HUES48 (cell line): ENCODE measurements around the gene SENP8.

Experiments
- H3K27ac ChIP-seq: one replicate; pipeline ENCODE4 v1.7.0; 2013; ENCODE audit warnings: low read depth, low read length, inconsistent platforms
- H3K27me3 ChIP-seq: 2 replicates; pipeline ENCODE4 v1.6.1; 2013; ENCODE audit warnings: mild to moderate bottlenecking, low read length; ENCODE audit not compliant: control insufficient read depth, insufficient read depth
- H3K36me3 ChIP-seq: 2 replicates; pipeline ENCODE4 v1.6.1; 2013; ENCODE audit warnings: low read length; ENCODE audit not compliant: control insufficient read depth, insufficient read depth
- H3K4me1 ChIP-seq: 2 replicates; pipeline ENCODE4 v1.6.1; 2013; ENCODE audit warnings: mild to moderate bottlenecking, low read length; ENCODE audit not compliant: control insufficient read depth, insufficient read depth
- H3K4me3 ChIP-seq: 2 replicates; pipeline ENCODE4 v1.5.1; 2013; ENCODE audit warnings: mild to moderate bottlenecking, low read depth, low read length
- H3K9ac ChIP-seq: 2 replicates; pipeline ENCODE4 v1.6.1; 2013; ENCODE audit warnings: mild to moderate bottlenecking, low read depth, low read length, moderate library complexity
- H3K9me3 ChIP-seq: 2 replicates; pipeline ENCODE4 v1.6.1; 2013; ENCODE audit warnings: low read length; ENCODE audit not compliant: control insufficient read depth, insufficient read depth

Gene SENP8

DNA sequence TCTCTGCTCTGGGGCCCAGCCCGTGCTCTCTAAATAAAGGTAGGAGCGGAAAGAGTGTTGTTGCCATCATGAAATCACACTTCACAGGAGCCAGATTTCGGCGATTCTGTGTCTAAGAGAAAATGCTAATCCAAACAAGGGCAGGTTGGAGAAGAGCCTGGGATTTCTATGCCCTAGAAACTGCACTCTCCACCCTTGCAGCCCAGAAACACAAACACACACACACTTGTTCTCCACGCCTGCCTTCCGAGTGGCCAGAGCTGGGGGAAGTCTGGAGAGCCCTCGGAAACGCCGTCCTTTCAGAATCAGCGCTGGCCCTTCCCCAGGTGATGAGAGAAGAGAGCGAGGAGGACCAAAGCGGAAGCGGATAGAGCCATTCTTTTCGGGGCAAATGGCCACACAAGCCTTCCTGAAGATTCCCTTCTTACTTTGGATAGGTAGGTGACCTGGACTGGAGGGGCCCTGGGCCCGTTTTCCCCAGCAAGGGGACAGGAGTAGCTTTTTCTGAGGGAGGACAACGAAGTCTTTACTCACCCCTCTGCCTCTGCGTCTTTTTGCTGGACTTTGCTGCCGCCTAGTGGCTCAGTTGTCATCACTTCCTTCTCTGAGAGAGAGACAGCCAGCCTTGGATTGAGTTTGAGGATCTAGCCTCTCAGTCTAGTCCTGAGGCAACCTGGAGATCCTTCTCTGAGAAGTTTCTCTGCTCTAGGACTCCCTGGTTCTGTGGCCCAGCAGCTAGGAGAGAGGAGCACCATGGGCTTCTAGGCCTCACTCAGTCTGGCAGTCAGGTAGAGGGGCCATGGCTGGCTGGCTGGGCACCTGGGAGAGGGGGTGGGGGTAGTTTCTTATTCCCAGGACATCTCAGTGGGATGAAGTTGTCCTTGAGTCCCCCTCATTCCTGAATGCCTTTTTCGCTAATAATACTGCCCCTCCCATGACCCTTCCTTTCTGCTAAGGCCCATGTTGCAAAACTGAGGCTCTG lies 37.7 kb downstream of the SENP8 start:
- Histone ChIP-seq H3K9ac (no peak overlapping the region), H3K27ac (no peak overlapping the region), H3K4me3 (peak overlapping the region; percentile 32; the same call in 1 of the 2 replicates)

DNA sequence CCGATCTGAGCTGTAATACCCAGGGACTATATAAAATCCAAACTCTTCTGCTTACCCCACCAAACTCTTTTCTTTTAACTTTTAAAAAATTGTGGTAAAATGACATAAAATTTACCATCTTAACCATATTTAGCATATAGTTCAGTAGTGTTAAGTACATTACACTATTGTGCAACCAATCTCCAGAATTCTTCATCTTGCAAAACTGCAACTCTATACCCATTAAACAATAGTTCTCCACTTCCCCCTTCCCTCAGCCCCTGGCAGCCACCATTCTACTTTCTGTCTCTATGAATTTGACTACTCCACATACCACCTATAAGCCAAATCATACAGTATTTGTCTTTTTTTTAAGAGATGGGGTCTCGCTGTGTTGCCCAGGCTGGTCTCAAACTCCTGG lies 38.7 kb downstream of the SENP8 start:
- Histone ChIP-seq H3K9ac (no peak overlapping the region), H3K27ac (no peak overlapping the region), H3K9me3 (no peaks in the 10 kb centered on the region), H3K36me3 (no peaks in the 10 kb centered on the region), H3K27me3 (no peaks in the 10 kb centered on the region), H3K4me3 (no peak overlapping the region), H3K4me1 (peaks cover 4% of the 10 kb centered on the region; the same call in 1 of the 2 replicates)

More for the DNA sequence above, 37.7 kb downstream of the SENP8 start:
- Histone ChIP-seq H3K27me3 (no peaks in the 10 kb centered on the region), H3K4me1 (peaks cover 4% of the 10 kb centered on the region; the same call in 1 of the 2 replicates), H3K36me3 (no peaks in the 10 kb centered on the region), H3K9me3 (no peaks in the 10 kb centered on the region)

DNA sequence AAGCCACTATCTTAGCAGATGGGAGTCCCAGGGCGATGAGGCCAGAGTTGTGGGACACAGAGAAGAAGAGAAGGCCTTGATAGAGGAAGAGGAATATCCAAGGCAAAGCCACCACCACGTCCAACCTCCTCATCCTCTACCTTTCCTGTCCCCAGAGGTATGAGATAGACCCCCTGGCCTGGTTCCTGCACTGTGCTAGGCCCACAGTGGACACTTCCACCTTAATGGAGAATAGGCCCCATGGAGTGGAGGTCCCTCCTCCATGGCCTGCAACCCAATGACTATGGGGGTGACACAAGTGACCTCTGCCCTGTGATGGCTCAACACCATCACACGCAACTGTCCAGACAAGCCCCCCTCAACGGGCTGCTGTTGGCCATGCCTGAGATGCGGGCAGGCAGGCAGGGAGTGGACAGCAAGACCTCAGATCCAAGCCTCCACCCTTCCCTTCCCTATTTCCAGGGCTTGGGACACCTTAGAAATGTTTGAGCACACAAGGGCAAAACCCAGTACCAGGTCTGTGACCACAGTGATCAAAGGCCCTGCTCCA lies 42.6 kb downstream of the SENP8 start:
- no peaks in the 10 kb centered on the region for H3K27me3 ChIP-seq
- no peak overlapping the region for H3K4me3 ChIP-seq
- no peak overlapping the region for H3K27ac ChIP-seq
- no peak overlapping the region for H3K9ac ChIP-seq
- no peaks in the 10 kb centered on the region for H3K36me3 ChIP-seq
- H3K4me1 ChIP-seq = peaks cover 2% of the 10 kb centered on the region; the same call in 1 of the 2 replicates
- no peaks in the 10 kb centered on the region for H3K9me3 ChIP-seq

DNA sequence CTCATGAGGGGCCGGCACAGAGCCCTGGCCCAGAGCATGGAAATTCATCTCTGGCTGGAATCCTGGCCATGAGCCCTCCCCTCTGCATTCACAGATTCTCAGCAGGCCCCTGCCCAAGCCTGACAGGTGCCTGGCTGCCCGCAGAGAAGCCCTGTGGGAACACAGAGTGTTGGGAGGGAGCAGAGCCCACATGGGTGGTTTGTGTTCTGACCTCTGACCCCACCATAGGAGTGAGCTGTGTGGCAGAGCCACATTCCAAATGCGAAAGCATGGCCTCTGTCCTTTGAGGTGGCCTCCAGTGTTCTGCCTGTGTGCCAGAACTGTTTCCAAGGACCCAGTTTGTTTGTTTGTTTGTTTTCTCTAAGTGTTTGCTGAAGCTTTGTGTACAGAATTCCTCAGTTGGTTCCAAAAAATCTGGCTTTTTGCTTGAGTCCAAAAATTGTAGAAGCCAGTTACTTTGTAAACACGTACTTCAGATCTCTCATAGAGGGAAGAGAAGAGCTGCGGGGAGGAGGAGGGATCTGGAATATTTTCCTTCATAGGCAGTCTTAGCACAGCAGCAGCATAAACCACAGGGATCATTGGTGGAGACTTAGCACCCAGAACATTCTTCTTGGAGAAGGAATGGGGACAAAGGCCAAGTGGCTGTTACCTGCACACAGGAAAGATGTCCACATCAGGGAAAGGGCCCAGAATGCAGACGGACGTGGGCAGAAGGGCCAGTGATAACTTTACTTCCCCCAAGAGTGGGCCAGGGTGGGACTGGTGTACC lies 43.3 kb downstream of the SENP8 start:
- no peaks in the 10 kb centered on the region for H3K9me3 ChIP-seq
- no peaks in the 10 kb centered on the region for H3K36me3 ChIP-seq
- H3K4me1 ChIP-seq = no peaks in the 10 kb centered on the region
- H3K27ac ChIP-seq = no peak overlapping the region
- no peaks in the 10 kb centered on the region for H3K27me3 ChIP-seq
- H3K4me3 ChIP-seq = no peak overlapping the region
- no peak overlapping the region for H3K9ac ChIP-seq

DNA sequence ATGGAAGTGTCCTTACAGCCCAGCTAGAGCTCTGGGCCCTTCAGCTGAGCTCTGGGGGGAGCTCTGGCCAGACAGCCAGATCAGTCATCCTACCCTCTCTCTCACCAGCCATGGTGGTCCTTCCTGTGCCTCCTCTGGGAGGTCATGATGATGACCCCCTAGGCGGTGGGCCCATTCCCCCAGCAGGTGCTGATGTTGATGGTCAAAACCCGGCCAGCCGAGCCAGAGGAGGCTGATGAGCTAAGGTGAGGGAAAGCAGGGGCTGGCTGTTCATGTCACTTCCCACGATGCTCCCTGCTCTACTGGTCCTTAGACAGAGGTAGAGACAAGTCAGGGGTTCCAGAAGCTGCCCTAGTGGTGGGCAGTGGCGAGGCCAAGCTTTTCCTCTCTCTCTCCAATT lies 44.4 kb downstream of the SENP8 start:
- Histone ChIP-seq H3K36me3 (no peaks in the 10 kb centered on the region), H3K4me1 (no peaks in the 10 kb centered on the region), H3K27ac (no peak overlapping the region), H3K27me3 (no peaks in the 10 kb centered on the region), H3K9me3 (no peaks in the 10 kb centered on the region), H3K9ac (no peak overlapping the region), H3K4me3 (no peak overlapping the region)

DNA sequence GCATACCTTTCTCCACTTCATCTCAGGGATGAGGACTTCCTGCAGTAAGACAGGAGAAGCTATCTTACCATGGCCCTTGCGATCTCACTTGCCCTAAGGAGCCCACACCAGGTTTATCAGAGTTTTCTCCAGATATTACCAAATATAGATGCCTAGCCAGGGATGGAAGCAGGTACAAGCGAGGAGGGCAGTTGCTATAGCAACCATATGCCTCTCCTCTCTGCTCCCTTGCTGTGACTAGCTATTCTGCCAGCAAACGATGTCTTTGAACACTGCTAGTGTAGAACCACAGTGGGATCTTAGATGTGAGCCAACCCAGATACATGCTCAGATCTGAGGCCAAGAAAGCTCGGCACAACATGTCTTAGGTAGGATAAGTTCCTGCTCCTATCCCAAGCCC lies 45.5 kb downstream of the SENP8 start:
- H3K27me3 ChIP-seq = no peaks in the 10 kb centered on the region; the same call in 1 of the 2 replicates
- no peak overlapping the region for H3K4me3 ChIP-seq
- H3K9ac ChIP-seq = no peak overlapping the region
- H3K27ac ChIP-seq = no peak overlapping the region
- no peaks in the 10 kb centered on the region for H3K36me3 ChIP-seq
- H3K4me1 ChIP-seq = peaks cover 5% of the 10 kb centered on the region
- no peaks in the 10 kb centered on the region for H3K9me3 ChIP-seq

DNA sequence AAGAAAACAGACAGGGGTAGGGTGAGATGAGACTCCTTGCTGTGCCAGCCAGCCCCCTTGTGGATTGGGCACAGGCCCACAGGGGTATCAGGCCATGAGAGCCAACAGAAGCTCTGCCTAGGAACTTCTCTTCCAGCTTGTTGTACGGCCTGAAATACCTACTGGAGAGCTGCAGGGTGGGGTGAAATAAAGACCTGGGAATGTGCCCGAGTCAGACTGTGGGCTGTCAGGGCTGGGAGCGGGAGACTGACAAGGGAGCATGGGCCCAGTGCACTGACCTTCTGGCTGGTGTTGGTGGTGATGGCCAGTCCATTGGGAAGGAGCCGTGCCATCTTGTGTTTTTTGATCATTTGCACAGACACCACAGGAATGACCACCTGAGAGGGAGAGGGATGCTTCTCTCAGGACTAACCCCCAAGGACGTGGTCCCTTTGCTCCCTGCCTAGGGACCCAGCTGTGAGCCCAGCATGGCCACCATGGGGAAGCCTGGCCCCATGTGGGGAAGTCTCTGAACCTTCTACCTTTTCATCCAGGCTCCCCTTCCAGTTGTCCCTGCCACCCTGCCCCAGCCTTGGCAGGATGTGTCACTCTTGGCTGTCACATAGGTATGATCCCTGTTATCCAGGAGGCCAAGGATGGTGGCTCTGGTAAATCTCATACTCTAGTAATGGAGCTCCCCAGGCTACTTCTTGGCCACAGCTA lies 48.7 kb downstream of the SENP8 start:
- Histone ChIP-seq H3K9me3 (no peaks in the 10 kb centered on the region), H3K27me3 (no peaks in the 10 kb centered on the region; the same call in 1 of the 2 replicates), H3K4me1 (peaks cover 7% of the 10 kb centered on the region), H3K27ac (no peak overlapping the region), H3K9ac (no peak overlapping the region), H3K4me3 (no peak overlapping the region), H3K36me3 (no peaks in the 10 kb centered on the region)

DNA sequence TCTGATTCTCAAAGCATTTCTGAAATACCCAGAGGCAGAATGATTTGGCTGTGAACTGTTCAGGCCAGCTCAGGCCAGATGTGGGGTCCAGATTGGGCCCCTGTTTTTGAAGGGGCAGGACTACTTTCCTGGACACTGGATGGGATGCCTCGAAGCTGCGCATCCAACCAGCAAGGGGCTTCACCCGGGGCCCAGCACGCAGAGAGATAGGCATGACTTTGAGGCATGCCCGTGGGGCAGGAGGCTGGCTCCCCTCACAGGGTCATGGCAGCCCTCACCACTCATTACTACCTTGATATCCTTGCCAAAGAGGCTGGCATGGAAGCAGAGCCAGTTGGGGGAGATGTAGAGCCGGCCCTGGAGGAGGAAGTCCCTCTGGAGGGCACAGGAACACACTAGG lies 49.2 kb downstream of the SENP8 start:
- no peak overlapping the region for H3K4me3 ChIP-seq
- H3K27ac ChIP-seq = no peak overlapping the region
- peaks cover 7% of the 10 kb centered on the region for H3K4me1 ChIP-seq
- H3K9me3 ChIP-seq = no peaks in the 10 kb centered on the region
- no peak overlapping the region for H3K9ac ChIP-seq
- H3K27me3 ChIP-seq = no peaks in the 10 kb centered on the region; the same call in 1 of the 2 replicates
- no peaks in the 10 kb centered on the region for H3K36me3 ChIP-seq

DNA sequence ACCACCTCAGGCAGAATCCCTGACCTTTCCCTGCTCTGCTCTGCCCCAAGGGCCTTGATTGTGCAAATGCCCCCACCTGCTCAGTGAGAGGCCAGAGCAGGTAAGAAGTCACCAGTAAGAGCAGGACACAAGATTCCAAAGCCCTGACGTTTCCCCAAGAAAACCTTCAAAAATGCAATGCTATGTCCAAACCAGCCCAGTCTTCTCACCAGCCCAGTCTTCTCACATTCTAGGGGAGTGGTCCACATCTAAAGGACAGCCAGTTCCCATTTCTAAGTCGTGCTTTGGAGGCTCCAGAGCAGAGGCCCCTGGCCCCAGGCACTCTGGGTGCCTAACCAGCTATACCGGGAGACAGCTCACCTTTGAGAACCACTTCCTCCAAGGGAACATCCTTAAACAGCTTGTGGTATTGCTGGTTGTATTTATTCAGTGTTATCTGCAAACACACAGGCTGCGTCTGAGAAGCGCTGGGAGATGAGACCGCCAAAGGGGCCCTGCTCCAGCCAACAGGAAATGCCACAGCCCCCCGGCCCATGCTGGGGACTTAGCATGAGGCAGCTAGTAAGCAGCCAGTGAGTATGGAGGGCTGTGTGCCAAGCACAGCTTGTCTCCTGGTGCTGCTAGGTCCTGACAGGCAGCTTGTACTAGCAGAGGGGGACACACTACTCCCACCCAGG lies 50.1 kb downstream of the SENP8 start:
- Histone ChIP-seq H3K27ac (no peak overlapping the region), H3K9ac (no peak overlapping the region; the same call in 1 of the 2 replicates), H3K4me1 (peaks cover 7% of the 10 kb centered on the region), H3K36me3 (no peaks in the 10 kb centered on the region), H3K9me3 (no peaks in the 10 kb centered on the region), H3K27me3 (no peaks in the 10 kb centered on the region; the same call in 1 of the 2 replicates), H3K4me3 (no peak overlapping the region)

DNA sequence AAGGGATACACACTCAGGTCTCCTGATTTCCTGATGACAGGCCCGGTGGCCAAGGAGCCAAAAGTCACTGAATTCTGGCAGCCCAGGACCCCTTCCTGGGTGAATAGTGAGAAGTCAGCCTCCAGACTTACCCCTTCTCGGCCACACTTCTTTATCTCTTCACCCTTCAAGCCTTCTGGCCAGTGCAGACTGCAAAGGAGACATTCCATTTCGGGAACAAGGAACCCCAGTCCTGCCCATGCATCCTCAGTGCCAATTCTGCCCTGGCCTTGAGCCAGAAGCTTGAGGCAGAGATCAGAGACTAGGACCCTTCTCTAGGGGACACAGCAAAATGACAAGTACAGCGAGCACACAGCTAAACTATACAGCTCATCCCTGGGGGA lies 50.6 kb downstream of the SENP8 start:
- H3K27me3 ChIP-seq = no peaks in the 10 kb centered on the region; the same call in 1 of the 2 replicates
- H3K4me3 ChIP-seq = no peak overlapping the region
- no peaks in the 10 kb centered on the region for H3K9me3 ChIP-seq
- no peak overlapping the region; the same call in 1 of the 2 replicates for H3K9ac ChIP-seq
- H3K27ac ChIP-seq = no peak overlapping the region
- H3K4me1 ChIP-seq = peaks cover 7% of the 10 kb centered on the region
- no peaks in the 10 kb centered on the region for H3K36me3 ChIP-seq
